ENCODE data around the gene CDRT4.

- TF ChIP-seq, protein P1, sequence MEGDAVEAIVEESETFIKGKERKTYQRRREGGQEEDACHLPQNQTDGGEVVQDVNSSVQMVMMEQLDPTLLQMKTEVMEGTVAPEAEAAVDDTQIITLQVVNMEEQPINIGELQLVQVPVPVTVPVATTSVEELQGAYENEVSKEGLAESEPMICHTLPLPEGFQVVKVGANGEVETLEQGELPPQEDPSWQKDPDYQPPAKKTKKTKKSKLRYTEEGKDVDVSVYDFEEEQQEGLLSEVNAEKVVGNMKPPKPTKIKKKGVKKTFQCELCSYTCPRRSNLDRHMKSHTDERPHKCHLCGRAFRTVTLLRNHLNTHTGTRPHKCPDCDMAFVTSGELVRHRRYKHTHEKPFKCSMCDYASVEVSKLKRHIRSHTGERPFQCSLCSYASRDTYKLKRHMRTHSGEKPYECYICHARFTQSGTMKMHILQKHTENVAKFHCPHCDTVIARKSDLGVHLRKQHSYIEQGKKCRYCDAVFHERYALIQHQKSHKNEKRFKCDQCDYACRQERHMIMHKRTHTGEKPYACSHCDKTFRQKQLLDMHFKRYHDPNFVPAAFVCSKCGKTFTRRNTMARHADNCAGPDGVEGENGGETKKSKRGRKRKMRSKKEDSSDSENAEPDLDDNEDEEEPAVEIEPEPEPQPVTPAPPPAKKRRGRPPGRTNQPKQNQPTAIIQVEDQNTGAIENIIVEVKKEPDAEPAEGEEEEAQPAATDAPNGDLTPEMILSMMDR (IDR thresholded peaks at IDR 0.05), result no peak
- TF ChIP-seq POLR2A (IDR thresholded peaks at IDR 0.05), result no peak
Observed at GRCh38 chr17:15469260-15469659, 1.8 kb upstream of the CDRT4 start.
